NAMALWA (cell line): Measurements from ENCODE around the gene DDX23.
"Not testable (repeated sequence)": the region's sequence is repeated elsewhere in the genome, so short reads cannot be mapped to it uniquely, and the experiment has no call there.

Experiments
- DNase-seq: peaks from one replicate; pipeline ENCODE4 v3.0.0-alpha.2; 2015; ENCODE audit warnings: low spot score

Gene DDX23

DNA sequence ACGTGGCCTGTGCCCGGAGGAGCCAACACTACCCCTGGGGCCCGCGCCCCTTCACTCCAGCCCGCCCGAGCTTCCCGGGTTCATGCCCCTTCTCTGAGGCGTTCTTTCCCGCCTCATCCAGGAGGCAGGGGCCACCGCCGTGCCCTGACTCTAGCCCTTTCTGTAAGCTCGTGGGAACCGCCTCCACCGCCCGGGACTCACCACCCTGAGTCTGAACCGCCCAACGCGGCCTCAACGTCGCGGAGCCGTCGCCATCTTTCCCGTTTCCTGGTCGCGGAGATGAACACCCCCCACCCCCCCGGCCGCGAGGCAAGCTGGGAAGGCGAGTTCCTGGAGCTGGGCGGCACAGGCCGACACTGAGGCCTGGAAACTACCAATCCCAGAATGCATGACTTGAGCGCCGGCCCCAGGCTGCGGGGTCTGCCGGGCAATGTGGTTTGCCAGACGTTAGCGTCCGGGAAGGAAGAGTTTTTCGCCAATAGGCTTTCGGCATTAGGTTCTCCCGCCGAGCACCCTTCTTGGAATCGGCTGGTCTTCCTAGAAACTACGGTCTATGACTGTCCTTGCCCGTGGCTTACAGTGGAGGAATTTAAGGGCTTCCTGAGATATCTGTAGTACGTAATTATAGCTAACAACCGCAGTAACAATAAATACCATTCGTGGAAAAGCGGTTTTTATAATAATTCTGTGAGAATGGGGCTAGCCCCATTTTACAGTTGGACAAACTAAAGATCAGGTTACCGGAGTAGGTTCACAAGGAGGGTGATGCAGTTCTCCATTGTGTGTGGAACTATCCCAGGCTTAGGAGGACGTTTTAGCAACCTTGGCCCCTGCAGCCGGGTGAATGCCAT is at the start of gene DDX23:
Gene DDX23, minus strand, starts transcription at position 281 of the 851 bp plus-strand sequence. CDS start 6,381 bp downstream, outside the sequence.
- DNase-seq, result peak; percentile 96

DNA sequence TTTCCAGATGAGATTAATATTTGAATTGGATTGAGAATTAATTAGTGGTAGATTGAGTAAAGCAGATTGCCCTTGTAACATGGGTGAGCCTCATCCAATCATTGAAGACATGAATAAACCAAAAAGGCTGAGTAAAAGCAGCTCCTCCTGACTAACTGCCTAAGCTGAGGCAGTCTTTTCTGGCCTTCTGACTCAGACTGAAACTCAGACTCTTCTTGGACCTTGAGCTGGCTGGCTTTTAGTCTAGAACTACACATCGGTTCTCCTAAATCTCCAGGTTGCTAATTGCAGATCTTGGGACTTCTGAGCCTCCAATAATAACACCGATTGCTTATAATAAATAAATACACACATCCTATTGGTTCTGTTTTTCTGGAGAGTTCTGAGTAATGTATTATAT is 49.3 kb upstream of the DDX23 start:
- DNase-seq, result no peak

DNA sequence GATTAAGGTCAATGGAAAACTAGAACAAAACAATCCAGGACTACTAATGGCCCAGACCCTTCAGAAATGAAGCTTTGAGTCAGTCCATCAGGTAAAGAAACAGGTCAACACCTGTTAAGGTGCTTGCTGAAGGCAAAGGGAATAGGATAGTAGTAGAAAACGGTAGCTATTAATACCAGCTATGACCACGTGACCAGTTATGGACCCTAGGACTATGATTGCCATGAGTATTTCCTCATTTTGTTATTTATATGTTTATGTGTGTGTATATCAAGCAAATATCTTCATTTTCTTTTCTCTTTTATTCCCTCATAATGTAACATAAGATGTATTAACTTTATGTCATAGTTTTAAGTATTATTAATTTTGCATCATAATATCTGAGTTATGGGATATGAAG is 47.7 kb upstream of the DDX23 start:
- DNase-seq, result no peak

DNA sequence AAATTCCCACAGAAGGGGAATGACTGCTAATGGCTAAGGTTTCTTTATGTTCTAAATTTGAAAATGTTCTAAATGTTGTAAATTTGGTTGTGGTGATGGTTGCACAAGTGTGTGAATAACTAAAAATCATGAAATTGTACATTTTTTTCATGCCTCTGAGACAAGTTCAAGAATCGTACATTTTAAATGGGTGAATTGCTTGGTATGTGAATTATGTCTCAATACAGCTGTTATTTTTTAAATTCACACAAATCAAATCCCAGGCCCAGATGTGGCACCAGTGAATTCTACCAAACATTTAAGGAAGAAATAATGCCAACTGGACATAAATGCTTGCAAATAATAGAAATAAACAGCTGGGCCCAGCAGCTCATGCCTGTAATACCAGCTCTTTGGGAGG is 42.3 kb upstream of the DDX23 start:
- DNase-seq, result no peak

DNA sequence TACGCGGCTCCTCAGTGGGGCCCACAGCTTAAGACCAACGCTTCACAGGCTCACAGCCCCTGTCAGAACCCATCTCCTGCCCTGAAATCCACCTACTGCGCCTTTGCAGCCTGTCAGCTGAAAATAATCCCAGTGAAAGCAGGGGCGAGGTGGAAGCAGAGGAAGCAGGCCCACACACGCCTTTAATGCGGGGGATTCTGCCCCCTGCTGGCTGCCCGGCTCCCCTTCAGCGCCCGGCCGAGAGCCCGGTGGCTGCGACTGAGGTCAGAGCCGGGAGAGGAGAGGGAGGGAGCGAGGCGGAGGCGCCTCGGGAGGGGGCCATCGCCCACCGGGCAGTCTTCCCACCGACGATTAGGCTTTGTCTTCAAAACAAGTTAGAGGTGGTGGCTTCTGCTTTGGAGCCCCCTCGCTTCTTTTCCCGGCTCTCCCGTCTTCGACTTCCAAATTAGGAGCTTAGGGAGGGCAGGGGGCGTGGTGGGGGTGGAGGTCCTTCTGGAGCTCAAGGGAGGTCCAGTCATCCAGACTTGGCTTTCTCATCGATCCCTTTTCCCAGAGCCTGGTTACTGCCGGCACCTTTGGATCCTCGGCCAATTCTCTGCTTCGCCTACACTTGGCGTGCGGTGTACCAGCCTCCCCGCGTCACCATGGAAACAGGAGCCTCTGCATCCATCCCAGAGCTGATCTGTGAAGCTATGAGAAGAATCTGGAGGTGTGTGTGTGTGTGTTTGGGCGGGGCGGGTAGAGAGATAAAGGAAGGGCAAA is 38.9 kb upstream of the DDX23 start:
- DNase-seq, result peak; percentile 77

DNA sequence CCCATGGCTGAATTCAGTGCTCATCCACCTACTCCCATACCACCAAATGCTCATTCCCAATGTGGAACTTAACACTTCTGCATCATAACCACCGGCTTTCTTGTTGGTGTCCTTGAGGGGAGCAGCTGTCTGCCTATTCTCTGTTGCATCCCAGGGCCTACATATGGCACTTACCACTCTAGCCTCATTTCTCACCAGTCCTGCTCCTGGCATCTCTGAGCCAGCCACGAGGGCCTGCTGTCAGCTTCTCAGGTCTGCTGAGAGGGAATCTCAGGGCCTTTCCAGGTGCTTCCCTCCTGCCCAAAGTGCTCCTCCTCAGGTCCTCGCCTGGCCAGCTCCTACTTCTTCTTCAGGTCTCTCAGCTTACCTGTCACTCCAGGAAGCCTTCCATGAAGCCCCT is 37.7 kb upstream of the DDX23 start:
- no peak for DNase-seq

DNA sequence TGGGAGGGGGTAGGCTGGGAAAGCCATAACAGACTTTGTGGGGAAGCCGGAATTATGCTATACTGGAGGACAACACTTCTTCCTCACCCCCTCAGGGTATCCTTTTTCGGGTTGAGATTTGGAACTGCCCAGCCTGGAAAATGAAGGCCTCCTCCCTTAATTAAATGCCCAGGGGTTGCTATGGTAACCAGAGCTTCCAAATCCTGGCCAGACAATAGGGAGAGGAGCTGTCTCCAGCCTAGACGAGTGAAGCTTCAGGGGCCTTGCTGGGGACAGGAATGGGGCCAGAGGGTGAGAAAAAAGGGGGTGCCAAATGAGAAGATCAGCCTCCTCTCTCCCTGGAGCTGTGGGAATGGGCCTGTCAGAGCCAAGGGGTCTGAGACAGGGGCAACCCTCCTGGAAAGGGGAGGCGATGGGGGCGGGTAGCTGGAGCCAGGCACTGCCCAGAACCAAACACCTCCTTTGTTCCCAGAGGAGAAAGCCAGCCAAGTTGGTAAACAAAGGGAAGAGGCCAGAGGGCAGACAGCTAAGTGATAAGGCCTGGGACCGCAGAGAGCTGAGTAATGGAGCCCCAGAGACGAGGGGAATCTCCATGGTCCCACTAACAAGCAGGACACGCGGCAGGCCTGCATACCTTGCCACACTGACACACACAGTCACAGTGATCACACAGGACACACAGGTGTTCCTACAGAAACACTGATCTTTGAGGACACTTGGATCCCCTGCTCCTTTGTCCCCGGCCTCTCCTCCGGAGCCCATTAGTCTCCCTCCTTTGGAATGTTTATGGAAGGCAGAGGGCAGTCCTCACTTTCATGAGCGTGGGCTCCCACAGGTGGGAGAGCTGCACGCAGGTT is 31.6 kb upstream of the DDX23 start:
- no peak for DNase-seq

DNA sequence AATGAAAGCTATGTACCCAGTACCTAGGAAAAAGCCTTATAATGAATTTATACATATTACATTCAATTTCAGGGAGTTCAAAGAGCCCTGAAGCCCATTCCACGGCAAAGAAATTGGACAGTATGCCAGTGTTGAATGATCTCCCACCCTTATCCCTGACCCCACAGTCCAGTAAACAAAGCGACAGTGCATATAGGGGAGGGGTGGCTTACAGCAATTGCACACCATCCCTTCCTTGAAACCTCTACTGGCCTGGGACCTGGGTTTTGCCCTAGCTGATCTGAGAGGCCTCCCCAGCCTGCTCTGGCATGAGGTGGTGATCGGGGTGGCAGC is 31.0 kb upstream of the DDX23 start:
- DNase-seq, result no peak

DNA sequence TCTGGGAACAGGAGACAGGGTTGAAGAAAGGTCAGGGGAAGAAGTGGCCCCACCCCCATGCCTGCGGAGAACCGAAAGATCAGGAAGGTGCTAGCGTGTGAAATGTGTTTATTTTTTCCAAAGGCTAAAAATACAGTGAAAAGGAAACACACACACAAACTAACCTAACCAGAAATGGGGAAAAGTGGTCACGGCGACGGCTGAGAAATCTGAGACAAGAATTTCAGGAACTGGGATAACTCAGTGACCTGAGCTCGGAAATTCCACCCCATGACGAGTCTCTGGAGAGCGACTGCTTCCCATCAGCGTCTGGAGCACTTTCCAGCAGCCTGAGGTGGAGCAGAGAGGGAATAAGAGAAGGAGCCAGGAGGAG is 30.3 kb upstream of the DDX23 start:
- DNase-seq, result no peak

DNA sequence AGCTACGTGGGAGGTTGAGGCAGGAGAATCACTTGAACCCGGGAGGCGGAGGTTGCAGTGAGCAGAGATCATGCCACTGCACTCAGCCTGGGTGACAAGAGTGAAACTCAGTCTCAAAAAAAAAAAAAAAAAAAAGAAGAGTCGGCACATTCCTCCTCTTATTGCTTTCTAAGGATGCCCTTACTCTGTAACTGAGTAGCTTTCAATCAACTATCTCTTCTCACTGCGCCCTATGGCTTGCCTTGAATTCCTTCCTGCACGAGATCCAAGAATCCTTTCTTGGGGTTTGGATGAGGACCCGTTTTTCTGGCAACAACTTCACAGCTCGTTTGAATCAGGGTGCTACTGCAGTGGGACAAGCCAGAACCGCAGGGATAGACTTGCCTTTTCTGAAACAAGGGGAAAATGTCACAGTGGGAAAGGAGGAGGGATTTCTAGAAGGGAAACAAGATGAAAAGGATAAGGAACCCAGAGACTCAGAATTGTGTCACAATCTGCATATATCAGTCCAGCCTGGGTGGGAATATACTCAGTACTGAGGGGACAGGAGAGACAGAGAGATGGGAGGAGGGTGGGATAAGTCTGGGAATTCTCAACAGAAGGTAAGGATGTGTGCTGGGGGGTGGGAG is 29.8 kb upstream of the DDX23 start:
- DNase-seq, result no peak

DNA sequence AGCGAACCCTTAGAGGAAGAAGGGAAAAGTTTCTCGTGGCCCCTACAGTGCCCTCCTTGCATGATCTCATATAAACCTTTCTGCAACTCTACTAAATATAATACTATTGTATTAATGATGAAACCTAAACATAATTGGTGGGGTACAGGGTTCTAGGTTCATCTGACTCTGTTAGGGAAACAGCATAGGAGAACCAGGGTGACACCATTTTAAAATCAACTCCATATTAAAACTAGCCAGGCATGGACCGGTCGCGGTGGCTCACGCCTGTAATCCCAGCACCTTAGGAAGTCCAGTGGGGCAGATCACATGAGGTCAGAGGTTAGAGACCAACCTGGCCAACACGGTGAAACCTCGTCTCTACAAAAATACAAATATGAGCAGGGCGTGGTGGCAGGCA is 28.7 kb upstream of the DDX23 start:
- no peak for DNase-seq

DNA sequence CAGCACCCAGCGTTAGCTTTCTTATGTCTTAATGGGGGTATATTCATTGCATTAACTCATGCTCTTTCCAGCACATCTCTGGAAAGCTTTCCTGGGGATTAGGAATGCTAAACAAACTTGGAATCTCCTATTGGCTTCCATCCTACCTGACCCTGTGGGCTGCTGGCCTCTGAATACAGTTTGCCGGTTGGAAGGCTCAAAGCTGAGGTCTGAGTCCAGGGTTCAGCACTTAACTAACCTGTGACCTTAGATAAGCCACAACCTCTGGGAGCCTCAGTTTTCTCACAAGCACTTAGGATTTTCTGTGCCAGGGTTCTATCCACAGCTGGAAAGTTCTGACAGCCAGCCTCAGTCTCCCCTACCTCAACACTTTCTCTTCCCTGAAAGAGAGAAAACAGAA is 26.6 kb upstream of the DDX23 start:
- no peak for DNase-seq

DNA sequence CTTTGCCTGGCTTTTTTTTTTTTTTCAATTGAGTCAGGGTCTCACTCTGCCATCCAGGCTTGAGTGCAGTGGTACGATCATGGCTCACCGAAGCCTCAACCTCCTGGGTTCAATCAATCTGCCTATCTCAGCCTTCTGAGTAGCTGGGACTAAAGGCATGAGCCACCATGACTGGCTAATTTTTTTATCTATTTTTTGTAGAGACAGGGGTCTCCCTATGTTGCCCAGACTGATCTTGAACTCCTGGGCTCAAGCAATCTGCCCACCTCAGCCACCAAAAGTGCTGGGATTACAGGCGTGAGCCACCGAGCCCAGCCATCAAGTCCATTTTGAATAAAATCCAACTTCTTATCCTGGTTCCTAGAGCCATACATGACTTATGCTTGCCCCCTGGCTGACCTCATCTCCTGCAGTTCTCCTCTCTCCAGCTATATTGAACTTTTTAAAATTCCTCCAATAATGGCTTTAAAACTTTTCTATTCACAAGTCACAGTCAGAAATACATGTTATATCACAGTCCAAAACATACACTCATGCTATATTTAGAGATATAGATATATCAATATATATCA is 24.1 kb upstream of the DDX23 start:
- DNase-seq, result no peak

DNA sequence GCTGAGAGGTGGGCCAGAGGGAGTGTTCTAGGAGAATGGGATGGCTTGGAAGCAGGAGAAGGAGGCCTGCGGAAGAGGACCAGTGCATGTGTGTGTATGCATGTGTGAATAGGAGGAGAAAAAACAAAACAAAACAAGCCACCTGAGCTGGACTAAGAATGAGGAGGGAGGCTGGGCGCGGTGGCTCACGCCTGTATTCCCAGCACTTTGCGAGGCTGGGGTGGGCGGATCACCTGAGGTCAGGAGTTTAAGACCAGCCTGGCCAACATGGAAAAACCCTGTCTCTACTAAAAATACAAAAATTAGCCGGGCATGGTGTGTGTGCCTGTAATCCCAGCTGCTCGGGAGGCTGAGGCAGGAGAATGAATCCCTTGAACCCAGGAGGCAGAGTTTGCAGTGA is 21.6 kb upstream of the DDX23 start:
- DNase-seq, result not testable (repeated sequence)

DNA sequence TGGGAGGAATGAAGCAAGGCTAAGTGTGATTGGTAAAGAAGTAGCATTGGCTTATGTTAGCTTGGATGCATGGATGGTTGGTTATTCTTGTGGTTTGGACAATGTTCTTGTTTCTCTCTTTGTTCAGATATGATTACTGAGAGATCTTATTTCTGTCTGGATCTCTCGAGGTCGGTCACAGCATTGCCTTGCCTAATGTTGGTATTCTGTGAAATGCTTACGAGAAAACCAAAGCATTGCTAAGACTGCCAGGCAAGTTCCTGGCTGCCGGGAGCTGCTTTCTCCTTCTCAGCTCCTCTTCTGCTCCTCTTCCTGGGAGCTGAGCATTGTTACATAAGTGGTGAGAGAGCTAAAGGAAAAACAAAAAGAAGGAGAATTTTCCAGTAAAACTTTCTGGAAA is 21.1 kb upstream of the DDX23 start:
- DNase-seq, result no peak

DNA sequence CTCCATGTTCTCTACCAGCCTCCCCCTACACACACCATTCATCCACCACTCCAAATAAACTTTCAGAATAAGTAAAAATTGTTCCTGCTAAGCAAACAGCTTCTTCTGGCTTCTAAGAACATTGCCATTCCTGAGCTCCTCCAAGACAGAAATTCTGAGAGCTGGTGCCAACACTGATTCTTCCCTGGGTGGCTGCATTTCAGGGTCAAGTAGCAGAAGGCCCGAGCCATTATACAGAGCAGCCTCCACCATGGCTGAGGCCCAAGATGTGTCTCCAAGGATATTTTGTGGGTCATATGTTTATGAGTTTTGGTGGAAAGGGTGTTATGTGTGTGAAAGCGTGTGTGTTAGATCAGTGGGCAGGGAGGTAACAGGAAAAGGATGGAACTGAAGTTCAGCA is 17.2 kb upstream of the DDX23 start:
- no peak for DNase-seq

DNA sequence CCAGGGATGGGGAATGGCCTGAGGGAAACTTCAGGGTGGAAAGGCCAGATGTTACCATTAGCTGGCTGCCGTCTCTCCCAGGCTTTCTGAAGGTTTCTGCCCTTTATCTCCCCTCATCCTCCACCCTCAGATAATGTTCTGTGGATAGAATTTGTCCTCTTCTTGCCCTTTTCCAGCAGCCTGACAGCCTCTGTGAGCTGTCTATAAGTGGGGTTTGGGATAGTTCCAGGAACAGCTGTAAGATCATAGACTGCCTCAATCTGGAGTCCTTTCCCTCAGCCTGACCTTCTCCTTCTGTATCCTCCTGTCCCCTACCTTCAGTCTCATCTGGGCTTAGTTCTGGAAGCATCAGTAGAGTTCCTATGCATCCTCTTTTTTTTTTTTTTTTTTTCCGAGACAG is 16.5 kb upstream of the DDX23 start:
- DNase-seq, result no peak

DNA sequence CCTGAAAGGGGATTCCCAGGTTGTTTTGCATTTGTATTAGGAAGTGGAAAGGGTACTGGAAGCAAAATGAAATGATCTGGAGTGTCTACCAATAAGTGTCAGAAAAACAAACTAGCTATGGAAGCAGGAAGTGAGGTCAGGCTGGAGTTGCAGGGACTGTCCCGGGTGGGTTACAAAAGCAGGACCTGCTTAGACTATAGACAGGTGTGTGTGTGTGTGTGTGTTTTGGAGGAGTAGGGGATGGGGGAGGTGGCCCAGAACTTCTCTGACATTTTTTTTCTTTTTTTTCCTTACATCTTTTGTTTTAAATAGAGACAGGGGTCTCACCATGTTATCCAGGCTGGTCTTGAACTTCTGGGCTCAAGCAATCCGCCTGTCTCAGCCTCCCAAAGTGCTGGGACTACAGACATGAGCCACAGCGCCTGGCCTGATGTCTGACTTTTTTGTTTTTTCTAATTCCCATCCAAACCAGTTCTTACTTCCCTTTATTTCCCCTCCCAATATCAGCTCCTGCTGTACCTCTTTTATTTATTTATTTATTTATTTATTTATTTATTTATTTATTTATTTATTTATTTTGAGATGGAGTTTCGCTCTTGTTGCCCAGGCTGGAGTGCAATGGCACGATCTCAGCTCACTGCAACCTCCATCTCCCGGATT is 14.2 kb upstream of the DDX23 start:
- no peak for DNase-seq

DNA sequence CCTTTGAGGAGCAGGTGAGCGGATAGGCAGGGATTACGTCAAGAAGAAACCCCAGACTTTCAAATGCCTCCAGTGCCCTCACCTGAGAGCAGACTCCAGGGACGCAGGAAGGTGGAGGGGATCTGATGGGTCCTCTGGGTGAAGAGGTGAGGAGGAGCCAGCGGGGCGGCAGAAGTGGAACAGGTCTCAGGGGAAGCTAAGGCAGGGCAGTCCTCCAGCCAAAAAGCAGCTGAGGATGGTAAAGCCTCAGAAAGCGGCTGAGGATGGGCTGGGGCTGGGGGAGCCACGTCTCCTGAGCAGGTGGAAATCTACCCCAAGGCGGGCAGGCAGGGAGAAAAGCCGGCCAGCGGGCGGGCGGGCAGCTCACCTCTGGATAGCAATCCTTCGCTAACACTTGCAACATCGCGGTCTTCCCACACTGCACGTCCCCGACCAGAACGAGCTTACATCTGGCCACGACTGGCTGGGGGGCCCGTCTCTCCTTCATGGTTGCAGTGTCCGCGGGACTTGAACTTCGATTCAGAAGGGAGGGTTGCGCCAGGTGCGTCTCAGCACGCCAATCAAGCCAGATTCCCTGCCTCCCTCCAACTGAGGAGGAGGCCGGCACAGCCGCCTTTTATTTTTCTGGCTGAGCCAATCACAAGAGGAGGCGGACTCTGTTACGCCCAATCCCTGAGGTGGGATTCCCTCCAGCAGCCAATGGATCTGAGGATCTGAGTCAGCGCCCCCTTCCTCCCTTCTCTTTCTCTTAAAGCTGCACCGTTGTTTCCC is 13.5 kb upstream of the DDX23 start, which contains the start of gene RND1:
Gene RND1, minus strand, starts transcription at position 590 of the 771 bp plus-strand sequence. Its CDS starts 103 bp downstream, at position 487.
- DNase-seq, result peak; percentile 97

DNA sequence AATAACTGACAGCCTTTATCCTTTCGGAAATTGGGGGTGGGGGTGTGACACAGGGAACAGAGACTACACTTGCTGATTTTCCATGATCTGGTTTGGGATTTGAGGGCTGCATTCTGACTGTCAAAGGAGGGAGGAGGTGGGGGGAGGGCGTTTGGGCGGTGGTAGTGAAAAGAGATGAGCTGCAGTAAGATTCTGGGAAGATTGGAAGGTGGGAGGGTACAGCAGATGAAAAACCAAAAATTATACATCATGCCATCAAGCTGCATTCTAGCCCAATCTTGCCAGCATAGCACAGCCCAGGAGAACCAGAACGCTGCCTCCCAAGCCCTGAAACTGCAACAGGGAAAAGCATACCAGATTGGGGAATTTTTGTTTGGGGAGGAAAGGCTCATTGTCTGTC is 11.3 kb upstream of the DDX23 start:
- DNase-seq, result no peak
